HS-27A (cell line): ENCODE results near the gene LTC4S.

Source experiments
- DNase-seq: peaks from one replicate; pipeline ENCODE4 v3.0.0-alpha.2; 2012; ENCODE audit warnings: low read depth, missing footprints

Gene LTC4S

GRCh38 chr5:179795863-179796833 lies 2.4 kb downstream of the LTC4S start:
- no peak for DNase-seq

GRCh38 chr5:179796877-179797608 lies 3.3 kb downstream of the LTC4S start:
- no peak for DNase-seq

DNA sequence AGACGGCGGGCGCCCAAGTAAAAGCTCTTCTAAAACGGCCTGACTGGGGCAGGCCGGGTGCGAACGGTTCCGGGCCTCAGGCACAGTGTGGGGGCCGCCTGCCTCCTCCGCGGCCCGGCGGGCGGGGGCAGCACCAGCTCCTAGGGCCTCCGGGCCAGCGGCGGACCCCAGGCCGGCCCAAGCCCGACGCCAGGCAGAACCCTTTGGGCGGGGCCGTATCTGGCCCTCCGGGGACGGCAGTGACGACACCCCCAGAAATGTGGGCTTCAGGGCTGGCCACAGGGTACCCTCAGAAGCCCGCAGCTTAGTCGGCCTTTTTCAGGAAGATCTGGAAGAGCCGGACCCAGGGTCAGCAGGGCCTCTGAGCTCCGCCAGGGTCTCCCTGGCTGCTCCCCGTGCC lies 4.0 kb downstream of the LTC4S start:
- no peak for DNase-seq

DNA sequence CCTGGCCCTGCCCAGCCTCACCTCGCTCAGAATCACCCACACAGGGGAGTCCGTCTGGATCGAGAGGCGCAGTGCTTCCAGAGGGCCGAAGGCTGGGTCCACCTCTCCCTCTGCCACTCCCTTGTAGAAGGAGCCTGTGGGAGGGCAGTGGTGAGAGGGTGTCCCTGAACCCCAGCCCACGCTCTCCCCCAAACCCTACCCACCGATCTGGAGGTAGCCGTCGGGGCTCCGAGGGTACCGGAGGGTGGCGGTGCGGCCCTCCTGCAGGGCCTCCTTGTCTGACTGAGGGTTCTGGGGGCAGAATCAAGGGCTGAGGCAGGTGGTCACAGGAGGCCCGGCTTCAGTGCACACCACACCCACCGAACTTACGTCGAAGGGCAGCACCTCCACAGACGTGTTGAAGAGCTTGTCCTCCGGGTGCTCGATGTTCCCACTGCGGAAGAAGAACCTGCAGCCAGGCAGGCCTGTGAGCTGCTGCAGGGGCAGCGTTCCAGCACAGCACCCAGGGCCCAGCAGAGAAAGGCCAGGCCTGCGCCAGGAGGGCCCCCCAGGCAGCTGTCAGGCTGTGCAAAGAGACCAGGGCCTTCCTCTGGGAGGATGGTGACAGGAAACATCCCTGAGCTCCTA lies 4.5 kb downstream of the LTC4S start:
- no peak for DNase-seq

GRCh38 chr5:179798771-179799643 lies 5.2 kb downstream of the LTC4S start:
- no peak for DNase-seq

GRCh38 chr5:179799644-179799973 lies 5.8 kb downstream of the LTC4S start:
- no peak for DNase-seq

- no peak for DNase-seq
Observed at GRCh38 chr5:179800071-179800695, 6.4 kb downstream of the LTC4S start.

DNA sequence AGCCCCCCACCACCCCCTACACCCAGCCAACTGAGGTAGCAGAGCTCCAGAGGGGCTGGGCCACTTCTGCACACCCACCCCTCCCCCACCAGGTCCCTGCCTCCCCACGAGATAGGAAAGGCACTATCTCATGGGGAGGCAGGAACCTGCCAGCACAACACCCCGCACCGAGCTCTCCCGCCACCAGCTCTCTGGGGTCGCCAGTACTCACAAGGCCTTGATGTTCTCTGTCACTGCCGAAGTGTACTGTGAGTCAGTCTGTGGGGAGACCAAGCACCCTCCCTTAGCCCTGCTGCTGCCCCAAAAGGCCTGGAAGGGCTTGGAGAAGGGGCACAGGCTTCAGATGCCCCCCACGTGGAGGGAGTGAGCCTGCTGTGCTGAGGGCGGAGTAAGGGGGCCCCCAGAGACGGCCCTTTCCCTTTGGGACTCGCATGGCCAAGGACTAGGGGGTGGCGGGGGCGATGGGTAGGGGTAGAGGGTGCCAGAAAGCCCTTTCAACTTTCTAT lies 7.0 kb downstream of the LTC4S start:
- no peak for DNase-seq

DNA sequence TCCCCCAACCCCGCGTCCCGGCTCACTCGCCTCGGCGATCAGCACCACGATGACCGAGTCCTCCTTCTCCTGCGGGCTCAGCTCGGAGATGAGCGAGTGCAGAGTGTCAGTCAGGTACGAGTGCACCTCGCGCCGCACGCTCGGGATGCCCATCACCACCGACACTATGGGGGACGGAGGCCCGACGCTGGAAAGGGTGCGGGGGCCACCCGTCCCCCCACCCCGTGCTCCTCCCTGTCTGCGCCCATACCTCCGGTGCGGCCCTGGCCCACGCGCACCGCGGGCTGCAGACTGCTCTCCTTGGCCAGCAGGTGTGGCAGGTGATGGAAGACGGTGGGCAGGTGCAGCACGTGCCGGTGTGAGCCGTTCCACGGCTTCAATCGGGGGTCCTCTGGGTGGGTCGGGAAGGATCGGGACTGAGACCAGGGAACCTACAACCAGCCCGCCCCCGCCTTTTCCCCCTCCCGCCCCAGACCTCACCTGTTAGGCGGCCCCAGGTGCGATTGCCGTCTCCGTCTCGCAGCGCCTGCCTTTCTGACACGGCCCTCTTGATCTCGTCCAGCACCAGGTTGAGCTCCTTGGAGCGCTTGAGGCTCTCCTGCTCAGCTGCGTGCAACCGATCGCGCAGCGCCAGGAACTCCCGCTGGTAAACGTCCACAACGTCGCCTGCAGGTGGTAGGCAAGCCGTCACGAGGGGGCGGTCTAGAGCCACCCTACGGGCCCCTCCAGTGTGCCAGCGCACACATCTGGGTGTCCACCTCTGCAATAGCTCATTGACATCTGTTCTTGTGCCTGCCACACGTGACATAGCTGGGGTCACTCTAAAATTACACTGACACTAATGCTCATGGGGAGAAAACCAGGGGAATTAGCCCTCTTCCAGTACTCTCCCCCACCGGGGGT lies 7.8 kb downstream of the LTC4S start:
- DNase-seq, result no peak

DNA sequence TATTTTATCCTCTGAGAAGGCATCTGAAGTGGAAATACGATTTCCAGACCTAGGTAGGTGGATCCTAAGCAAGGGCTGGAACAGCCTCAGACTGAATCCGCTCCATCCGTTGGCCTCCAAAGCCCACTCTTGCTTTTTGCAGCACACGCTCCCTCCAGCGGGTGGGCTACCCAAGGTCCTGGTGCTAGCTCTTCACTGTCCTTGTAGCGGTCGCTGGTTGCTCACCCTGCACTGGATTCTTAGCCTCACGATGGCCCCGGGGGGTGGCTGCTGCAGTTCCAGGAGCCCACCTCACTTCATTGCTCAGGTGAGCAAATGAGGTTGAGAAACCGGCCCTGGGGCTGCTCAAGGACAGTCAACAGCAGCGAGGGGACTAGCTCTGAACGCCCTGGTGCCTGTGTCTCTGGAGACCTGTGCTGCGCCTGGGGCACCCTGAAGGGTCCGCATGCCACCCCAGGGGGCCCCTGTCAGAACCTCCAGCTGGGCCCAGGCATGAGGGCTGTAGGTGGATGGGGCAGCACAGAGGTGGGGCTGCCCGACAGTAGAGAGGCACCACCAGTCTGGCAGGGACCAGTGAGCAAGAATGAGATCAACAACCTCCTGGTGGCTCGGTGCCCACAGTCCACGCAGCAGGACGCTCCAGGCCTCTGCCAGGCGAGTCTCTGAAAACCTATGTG lies 8.6 kb downstream of the LTC4S start:
- no peak for DNase-seq

GRCh38 chr5:179802950-179803562 lies 9.3 kb downstream of the LTC4S start:
- no peak for DNase-seq

- no peak for DNase-seq
Observed at GRCh38 chr5:179803651-179804554, 10.1 kb downstream of the LTC4S start.

DNA sequence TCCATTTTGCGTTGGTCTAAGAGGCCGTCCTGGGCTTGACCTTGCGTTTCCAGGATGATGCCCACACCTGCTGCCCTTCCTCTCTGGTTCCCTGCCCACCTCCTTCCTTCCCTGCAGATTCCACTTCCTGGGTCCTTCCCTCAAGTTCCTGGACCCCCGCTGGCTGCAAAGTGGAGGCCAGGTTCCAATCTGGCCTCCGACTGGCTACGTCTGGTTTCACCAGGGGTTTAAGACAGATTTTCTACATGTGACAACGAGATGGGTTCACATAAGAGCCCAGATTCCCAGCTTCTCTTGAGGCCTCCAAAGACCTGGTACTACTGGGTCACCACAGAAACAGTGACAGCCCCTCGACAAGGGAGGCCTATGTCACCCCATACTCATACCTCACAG lies 10.8 kb downstream of the LTC4S start:
- no peak for DNase-seq

GRCh38 chr5:179805070-179805528 lies 11.3 kb downstream of the LTC4S start:
- DNase-seq, result no peak

- DNase-seq, result no peak
Observed at GRCh38 chr5:179805529-179806249, 11.9 kb downstream of the LTC4S start.

DNA sequence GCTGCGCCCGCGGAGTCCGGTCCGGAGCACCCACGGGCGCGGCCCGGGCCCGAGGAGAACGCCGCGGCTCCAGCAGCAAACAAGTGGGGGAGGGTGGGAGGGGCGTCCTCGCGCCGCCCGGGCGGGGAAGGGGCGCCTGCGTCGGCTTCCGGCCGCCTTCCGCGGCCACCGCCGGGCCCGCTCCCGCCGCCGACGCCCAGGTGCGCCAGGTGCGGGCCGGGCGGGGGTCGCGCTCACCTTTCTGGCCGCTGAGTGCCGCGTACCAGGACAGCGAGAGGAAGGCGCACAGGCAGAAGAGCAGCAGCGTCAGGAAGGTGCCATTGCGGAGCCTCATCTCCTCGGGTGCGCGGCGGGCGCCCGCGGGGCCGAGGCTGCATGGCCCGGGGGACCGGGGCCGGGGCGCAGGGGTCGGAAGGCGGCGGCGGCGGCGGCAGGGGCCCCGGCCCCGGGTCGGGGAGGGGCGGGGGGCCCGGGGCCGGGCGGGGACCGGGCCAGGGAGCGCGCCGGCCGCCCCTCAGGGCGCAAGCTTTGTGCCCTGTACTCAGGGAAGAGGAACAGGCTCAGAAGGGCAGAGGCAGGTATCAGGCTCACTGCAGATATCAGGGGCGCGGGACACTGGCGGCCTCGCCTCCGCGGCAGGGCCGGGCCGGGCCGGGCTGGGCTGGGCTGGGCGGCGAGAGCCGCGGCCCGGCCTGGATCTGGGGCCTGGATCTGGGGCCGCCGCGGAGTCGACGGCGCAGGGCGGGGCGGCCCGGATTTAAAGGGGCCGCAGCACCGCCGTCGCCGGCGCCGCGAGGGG lies 12.7 kb downstream of the LTC4S start, which contains the start of gene MGAT4B:
Gene MGAT4B, minus strand, starts transcription at position 617 of the 799 bp plus-strand sequence. Its CDS starts 283 bp downstream, at position 334.
- no peak for DNase-seq
